GM12878 (cell line): Measurements from ENCODE around the gene NIPA2.

Experiments used
- ATF2 ChIP-seq: IDR thresholded peaks from 2 replicates; pipeline ENCODE4 v1.6.1; 2012; ENCODE audit warnings: low read length, inconsistent platforms
- CEBPZ ChIP-seq: fragments of 150-350 bp; IDR thresholded peaks from 2 replicates; pipeline ENCODE4 v1.6.1; 2016; ENCODE audit warnings: low read depth, low read length
- CTCF ChIP-seq, 3 experiments: IDR thresholded peaks in 2 of 3; conservative IDR thresholded peaks in 1 of 3; 2 replicates each; pipeline ENCODE4 v1.5.1; 2011; ENCODE audit warnings: low read depth in 3 of 3, low read length in 3 of 3, mild to moderate bottlenecking in 3 of 3, control low read depth in 2 of 3, moderate library complexity in 2 of 3, inconsistent platforms in 1 of 3, mixed read lengths in 1 of 3; ENCODE audit not compliant: control insufficient read depth in 2 of 3, insufficient read depth in 1 of 3; ENCODE audit errors: extremely low read depth in 1 of 3
- CUX1 ChIP-seq: IDR thresholded peaks from 2 replicates; pipeline ENCODE4 v1.6.1; 2012; ENCODE audit warnings: improper control_type of control experiment, low read depth, low read length; ENCODE audit not compliant: insufficient replicate concordance
- E2F8 ChIP-seq: fragments of 450-650 bp; IDR thresholded peaks from 2 replicates; pipeline ENCODE4 v1.6.1; 2018; ENCODE audit warnings: mild to moderate bottlenecking, low read depth, moderate library complexity; ENCODE audit not compliant: partially characterized antibody
- EP300 ChIP-seq, 2 experiments: fragments of 150-350 bp in 1 of 2; IDR thresholded peaks; 2 replicates each; pipeline ENCODE4 v1.6.1; 2011 to 2012; ENCODE audit warnings: low read depth in 2 of 2, low read length in 2 of 2, borderline replicate concordance in 1 of 2, improper control_type of control experiment in 1 of 2, inconsistent platforms in 1 of 2; ENCODE audit not compliant: control insufficient read depth in 1 of 2
- EZH2 ChIP-seq: IDR thresholded peaks from 2 replicates; pipeline ENCODE4 v1.6.1; 2012; ENCODE audit warnings: low read depth, mild to moderate bottlenecking, control low read depth, inconsistent platforms, low read length, borderline replicate concordance; ENCODE audit not compliant: control insufficient read depth
- GABPA ChIP-seq: IDR thresholded peaks from 2 replicates; pipeline ENCODE4 v1.6.1; 2014; ENCODE audit warnings: antibody characterized with exemption, low read depth, mild to moderate bottlenecking, inconsistent platforms
- HDAC2 ChIP-seq: fragments of 200-600 bp; sonication (generic); IDR thresholded peaks from 2 replicates; pipeline ENCODE4 v1.6.1; 2017
- IKZF2 ChIP-seq, 2 experiments: fragments of 450-650 bp; IDR thresholded peaks; 2 replicates each; pipeline ENCODE4 v1.6.1; 2017; ENCODE audit warnings: mild to moderate bottlenecking in 2 of 2, moderate library complexity in 2 of 2
- JUNB ChIP-seq: IDR thresholded peaks from 2 replicates; pipeline ENCODE4 v1.6.1; 2016; ENCODE audit warnings: antibody characterized with exemption, mild to moderate bottlenecking
- POLR2A ChIP-seq: IDR thresholded peaks from 2 replicates; pipeline ENCODE4 v1.6.1; 2011; ENCODE audit warnings: low read depth, mild to moderate bottlenecking, low read length
- POLR2AphosphoS5 ChIP-seq: IDR thresholded peaks from 2 replicates; pipeline ENCODE4 v1.6.1; 2011; ENCODE audit warnings: mild to moderate bottlenecking, low read length, inconsistent platforms
- ZBTB33 ChIP-seq: fragments of 450-650 bp; IDR thresholded peaks from 2 replicates; pipeline ENCODE4 v1.6.1; 2017; ENCODE audit warnings: mild to moderate bottlenecking

- TF ChIP-seq CEBPZ (no peak), HDAC2 (no peak), POLR2A (no peak), EP300 (IDR thresholded peaks at IDR 0.05; ENCODE audit: borderline replicate concordance in 1 of 2, control insufficient read depth in 1 of 2, low read depth in 2 of 2, low read length in 2 of 2) (no peak), ATF2 (no peak), CTCF (IDR thresholded peaks at IDR 0.05 in 2 of 3, conservative IDR thresholded peaks at IDR 0.05 in 1 of 3; ENCODE audit: control insufficient read depth in 2 of 3, extremely low read depth in 1 of 3, insufficient read depth in 1 of 3, low read depth in 3 of 3, low read length in 3 of 3) (no peak), IKZF2 (IDR thresholded peaks at IDR 0.05) (no peak), EZH2 (no peak), GABPA (no peak), JUNB (no peak), ZBTB33 (no peak), CUX1 (no peak), POLR2AphosphoS5 (no peak), E2F8 (no peak)
Measured at GRCh38 chr15:22908830-22909229, 70.4 kb downstream of the NIPA2 start.
